GM19193 (cell line): Measurements from ENCODE around the gene TPK1.

Source experiments
- POLR2A ChIP-seq: IDR thresholded peaks from 4 replicates; pipeline ENCODE4 v1.6.1; 2011; ENCODE audit not compliant: insufficient read depth, insufficient read length; ENCODE audit errors: extremely low read depth

Gene TPK1

GRCh38 chr7:144805627-144806239, 30.1 kb downstream of the TPK1 start:
- TF ChIP-seq POLR2A = no peak

DNA sequence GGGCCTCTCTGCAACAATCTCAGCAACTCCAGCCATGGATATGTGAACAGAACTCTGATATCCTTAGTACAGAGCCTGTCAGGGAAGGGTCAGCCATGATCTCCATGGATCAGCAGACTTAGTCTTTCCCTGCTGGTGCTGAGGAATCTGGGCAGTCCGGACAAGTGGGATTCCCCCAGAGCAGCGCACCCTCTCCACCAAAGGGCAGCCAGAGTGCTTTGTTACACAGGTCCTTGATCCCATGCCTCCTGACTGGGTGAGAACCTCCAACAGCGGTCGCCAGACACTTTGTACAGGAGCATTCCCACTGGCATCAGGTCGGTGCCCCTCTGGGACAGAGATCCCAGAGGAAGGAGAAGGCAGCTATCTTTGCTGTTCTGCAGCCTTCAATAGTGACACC, 38.9 kb downstream of the TPK1 start:
- no peak for TF ChIP-seq POLR2A

DNA sequence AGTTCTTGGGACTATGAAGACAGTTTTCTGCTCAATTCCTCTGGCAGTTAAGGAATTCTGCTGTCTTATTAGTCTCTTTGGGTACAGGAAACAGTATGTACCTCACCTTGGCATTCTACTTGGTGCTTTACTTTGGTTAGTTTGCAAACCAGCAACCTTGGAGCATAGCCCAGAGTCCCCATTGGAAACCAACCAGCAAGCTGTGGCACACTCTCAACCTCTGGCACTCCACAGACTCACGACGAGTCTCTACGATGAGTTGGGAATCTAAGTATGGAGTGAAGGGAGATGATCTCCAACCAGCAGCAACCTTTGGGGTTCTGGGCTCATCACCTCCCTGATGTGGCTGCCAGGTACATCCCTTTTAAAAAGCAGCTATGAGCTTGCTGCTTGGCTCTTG, 43.8 kb downstream of the TPK1 start:
- no peak for TF ChIP-seq POLR2A

GRCh38 chr7:144791488-144791887, 44.4 kb downstream of the TPK1 start:
- TF ChIP-seq POLR2A = no peak

DNA sequence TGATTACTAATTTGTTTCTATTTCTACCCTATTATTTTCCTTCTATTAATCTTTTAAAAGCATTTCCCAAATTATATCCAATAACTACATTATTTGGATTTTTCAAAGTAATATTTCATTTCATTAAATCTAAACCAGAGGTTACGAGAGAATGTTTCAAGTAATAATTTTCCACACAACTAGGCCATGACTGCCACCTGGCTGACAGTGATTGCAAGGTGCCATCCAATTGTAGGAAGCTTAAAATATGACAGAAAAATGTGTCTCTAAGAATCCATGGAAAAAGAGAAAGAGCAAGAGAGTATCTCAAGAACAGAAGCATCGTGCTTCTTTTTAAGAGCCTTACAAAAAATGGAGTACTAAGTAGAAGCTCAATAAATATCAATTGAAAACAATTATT, 48.7 kb downstream of the TPK1 start:
- no peak for TF ChIP-seq POLR2A

DNA sequence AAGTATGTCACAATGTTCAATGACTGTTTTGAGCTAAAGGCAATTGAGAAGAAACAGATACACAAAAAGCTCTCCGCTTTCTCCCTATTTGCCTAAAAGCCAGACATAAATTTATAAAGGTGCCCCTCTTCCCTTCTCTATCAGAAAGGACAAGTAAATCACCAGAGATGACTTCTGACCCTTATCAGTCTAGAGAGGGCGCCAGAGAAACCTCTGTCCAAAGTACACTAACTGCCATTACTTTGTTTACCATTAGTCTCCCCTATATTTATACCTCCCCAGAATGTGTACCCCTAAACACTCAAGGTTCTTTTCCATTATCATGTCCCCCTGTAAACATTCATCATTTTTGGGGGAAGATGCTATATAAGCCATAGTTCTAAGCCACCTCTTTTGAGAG, 49.3 kb downstream of the TPK1 start:
- no peak for TF ChIP-seq POLR2A

DNA sequence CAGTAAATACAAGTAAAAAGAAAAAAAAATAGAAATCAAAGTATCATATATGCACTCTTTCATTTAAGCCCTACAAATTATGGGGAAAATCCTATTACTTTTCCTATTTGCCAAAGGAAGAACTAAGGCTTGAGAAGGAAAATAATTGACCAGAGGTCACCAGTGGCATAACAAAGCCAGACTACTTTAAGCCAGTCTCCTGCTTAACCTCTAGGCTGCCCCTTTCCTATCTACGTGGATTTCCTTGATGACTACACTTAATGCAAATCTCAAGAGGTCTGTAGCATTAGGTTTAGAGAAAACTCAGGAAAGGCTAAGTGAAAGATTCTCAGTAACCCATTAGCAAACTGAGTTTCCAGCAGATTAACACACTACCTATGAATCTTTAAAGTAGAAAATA, 49.8 kb downstream of the TPK1 start:
- no peak for TF ChIP-seq POLR2A

GRCh38 chr7:144785521-144785920, 50.3 kb downstream of the TPK1 start:
- TF ChIP-seq POLR2A = no peak

GRCh38 chr7:144784943-144785342, 50.9 kb downstream of the TPK1 start:
- no peak for TF ChIP-seq POLR2A

DNA sequence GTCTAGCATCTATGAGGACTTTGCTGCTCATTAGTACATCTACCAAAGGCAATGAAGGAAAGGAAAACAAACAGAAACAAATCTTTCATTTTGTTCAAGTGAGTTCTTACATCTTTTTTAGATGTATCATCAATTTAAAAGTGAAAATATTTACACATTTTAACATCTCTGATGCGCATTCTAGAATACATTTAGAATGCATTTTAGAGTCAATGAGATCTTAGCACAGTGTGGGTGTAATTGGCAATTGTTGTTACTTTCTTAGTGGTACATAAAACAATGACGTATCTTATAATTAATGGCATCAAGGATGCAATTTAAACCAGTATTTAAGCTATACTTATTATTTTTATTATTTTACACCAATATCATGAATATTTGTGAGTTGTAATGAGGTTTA, 51.4 kb downstream of the TPK1 start:
- no peak for TF ChIP-seq POLR2A

DNA sequence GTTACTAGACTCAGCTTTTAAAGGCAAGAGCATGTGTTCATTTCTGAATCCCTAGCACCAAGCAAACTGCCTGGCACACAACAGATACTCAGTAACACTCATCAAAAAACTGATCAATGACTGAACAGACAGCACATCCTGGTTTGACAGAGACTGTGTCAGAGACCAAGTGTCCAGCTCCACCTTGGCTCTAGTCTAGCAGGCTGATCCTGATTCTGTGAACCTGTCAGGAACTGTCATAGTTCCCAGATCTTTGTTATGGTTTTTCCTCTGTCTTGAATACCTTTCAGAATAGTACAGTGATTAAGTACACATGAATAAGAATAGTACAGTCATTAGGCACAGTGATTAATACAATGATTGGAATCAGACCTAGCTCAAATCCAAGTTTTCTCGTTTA, 53.0 kb downstream of the TPK1 start:
- no peak for TF ChIP-seq POLR2A

DNA sequence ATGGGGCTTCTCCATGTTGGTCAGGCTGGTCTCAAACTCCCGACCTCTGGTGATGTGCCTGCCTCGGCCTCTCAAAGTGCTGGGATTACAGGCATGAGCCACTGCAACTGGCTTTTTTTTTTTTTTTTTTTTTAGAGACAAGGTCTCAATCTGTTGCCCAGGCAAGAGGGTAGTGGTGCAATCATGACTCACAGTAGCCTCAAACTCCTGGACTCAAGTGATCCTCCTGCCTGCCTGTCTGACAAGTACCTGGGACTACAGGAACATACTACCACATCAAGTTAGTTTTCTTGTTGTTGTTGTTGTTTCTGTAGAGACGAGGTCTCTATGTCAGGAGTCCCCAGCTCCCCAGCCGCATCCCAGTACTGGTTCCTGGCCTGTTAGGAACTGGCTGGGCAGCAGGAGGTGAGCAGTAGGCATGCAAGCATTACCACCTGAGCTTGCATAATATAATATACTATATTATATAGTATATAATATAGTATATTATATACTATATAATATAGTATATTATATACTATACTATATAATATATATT, 55.7 kb downstream of the TPK1 start:
- TF ChIP-seq POLR2A = no peak

DNA sequence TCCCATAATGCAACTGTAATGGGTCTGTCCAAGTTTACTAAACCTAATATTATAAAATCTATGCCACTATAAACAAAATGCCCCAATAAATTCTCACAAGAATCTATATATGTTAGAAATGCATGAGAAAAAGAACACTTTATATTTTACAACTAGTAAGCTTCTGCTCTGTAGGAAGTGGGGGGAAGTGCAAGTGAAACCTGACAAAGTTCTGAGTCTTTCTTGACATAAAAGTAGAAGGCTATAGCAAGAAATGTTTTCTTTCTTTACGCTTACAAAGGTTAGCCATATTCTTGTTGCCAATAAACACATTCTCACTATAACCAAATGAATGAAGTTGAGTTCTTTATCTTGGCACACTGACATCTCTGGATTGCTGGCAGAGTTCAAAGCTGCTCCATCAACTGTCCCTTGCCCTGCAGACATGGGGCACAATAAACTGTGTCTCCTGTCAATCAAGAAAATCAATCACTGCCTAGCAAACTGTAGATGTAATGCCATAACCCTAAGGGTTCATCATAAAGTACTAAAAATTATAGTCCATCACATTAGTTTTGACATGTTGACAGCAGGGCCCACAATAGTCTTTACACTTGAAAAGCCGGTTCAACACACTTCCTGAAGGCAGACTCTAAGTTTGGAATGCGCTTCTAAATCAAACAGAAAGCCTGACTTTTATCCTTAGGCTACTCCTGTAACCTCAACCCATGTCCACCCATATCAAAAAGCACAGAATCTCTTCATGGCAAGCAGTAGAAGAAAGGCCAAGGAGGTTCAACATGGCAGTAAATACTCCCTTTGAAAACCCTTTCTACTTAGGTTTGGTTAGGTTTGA, 58.6 kb downstream of the TPK1 start:
- no peak for TF ChIP-seq POLR2A

GRCh38 chr7:144776447-144776846, 59.4 kb downstream of the TPK1 start:
- no peak for TF ChIP-seq POLR2A

GRCh38 chr7:144775749-144776148, 60.1 kb downstream of the TPK1 start:
- no peak for TF ChIP-seq POLR2A

GRCh38 chr7:144771927-144772326, 63.9 kb downstream of the TPK1 start:
- no peak for TF ChIP-seq POLR2A
